Germinal center (tissue), 1 donor: ENCODE data around the gene BCL2.
"Not testable (repeated sequence)": the region's sequence is repeated elsewhere in the genome, so short reads cannot be mapped to it uniquely, and the experiment has no call there.

Experiments used
- DNase-seq: peaks from one replicate; pipeline ENCODE4 v3.0.0; 2012; ENCODE audit warnings: mixed read lengths, low spot score

Gene BCL2

DNA sequence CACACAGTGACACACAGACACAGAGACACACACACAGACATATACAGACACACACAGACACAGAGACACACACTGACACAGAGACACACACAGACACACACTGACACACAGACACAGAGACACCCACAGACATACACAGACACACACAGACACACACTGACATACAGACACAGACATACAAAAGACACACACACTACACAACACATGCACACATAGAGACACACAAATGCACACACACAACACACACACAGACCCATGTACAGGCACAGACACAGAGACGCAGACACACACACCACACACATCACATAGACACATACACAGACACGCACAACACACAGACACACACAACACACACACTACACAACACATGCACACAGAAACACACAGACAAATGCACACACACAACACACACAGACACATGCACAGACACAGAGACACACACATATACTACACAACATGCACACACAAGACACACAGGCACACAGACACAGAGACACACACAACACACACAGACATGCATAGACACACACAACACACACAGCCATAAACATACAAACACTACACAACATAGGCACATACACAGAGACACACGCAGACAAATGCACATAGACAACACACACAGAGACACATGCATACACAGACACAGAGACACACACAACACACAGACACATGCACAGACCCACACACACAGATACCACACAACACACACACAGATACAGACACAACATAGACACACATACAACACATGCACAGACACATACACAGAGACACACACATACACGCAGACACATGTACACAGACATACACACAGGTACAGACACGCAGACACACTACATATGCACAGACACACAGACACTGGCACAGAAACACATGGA, 120.5 kb downstream of the BCL2 start:
- no peak for DNase-seq

DNA sequence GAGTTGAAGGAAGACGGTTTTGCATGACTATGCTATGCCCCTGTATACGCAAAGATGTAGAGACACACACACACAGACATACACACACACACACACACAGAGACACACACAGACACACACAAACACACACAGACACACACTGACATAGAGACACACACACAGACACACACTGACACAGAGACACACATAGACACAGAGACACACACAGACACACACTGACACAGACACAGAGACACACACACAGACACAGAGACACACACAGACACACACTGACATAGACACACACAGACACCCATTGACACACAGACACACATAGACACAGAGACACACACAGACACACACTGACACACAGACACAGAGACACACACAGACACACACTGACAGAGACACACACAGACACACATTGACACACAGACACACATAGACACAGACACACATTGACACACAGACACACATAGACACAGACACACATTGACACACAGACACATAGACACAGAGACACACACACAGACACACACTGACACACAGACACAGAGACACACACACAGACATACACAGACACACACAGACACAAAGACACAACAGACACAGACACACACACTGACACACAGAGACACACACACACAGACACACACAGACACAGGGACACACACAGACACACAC, 121.3 kb downstream of the BCL2 start:
- no peak for DNase-seq

DNA sequence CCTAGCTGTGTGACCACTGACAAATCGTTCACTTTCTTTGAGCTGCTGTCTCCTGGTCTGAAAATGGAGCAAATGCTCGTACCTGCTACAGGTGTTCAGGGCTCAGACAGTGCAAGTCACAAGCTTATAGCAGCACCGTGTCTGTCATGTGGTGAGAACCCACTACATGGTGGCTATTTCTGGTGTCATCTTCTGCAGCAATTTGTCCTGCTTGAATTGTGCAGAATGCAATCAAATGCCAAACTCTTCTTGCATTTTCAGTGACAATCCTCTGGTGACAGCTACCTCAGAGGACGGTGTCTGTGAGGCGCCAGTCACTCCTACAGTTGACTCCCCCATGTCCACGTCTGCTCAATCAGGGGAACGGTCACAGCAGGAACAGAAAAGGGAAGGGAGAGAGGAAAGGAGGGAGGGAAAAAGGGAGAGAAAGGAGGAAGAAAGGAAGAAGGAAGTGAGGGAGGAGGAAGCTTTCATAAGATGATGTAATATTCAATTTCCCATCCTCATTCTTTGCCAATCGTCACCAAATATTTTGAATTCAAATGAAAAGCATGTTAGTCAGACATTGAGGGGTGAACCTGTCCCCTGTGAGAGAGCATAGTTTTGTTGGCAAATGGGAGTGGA, 122.2 kb downstream of the BCL2 start:
- DNase-seq = no peak

DNA sequence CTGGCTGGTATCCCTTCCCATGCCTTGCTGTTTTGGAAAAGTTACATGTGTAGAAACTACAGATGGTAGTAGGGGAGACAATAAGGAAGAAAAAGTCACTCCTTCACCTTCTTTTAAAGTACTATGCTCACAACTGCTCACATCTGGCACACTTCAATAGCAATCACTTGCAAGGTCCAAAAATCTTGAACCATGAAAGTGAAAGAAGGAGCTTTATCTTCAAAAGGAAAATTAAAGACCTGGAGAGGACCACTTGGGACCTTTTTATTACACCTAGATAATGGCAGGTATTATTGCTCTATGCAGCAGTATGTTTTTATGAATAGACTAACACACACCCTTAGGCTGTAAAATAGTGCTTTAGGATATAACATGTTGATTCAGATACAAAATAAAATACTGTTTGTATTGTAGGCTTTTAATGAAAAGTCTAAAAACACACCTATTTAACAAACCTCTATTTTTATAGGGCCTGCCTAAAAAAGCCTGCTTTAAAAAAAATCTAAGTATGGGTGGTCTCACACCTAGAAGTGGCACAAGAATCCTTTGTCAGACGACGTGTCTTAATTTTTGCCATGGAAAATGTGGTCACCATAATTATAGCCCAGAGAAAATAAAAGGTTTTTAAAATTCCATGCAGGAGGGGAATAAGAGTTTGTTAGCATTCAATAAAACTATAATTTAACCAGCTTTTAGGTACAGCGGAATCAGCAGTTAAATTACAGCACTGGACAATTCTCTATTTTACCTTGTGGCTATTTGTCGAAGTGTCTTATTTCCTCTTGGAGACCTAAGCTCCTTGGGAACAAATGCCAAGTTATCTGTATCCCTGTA, 124.0 kb downstream of the BCL2 start:
- no peak for DNase-seq

DNA sequence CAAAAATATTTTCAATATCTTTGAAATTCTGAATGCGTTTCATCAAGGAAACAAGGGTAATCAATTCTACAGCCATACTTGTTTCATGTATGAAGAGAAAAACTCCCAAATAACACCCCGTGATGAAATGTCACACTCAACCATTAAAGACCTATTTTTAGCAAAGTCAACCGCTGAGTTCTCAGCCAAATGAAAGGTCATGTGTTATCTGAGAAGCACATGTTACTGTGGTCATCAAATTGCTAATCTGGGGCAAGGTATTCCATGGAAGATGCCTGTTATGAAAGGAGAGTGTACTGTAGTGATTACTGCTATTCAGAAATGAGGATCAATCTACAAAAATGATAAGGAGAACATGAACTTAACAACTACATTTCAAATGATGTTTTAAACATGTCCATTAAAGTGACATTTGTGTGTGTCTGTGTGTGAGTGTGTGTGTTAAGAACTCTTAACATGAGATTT, 126.7 kb downstream of the BCL2 start:
- DNase-seq = no peak

DNA sequence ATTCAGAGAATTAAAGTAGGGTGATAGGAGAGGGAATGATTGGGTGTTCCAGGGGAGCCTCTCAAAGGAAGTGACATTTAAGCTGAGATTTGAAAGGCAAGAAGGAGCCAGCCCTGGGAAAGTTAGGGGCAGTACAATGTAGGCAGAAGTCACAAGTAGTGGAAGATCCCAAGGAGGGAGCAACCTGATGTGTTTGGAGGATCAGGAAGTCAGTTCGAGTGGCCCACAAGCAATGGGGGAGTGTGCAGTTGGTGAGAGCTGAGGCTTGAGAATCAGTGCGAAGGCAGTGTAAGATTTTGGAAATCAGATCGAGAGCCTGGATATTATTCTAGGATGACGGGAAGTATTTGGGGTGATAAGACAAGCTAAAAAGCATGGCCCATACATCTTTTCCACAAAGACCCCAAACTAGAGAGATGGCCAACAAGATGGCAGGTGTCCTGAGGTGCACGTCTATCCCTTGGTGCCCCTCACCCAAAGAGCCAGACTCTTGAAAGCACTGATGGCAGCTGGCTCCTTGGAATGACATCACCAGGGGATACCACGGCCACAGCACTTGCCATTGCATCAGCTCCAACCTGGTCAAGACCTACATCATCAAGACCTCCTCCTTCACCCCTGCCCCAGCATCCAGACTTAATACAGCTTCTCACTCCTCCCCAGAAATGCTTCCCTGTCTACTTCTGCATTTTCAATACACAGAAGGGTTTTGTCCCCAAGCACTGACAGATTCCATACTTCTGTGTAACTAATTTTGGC, 127.3 kb downstream of the BCL2 start:
- DNase-seq = no peak

DNA sequence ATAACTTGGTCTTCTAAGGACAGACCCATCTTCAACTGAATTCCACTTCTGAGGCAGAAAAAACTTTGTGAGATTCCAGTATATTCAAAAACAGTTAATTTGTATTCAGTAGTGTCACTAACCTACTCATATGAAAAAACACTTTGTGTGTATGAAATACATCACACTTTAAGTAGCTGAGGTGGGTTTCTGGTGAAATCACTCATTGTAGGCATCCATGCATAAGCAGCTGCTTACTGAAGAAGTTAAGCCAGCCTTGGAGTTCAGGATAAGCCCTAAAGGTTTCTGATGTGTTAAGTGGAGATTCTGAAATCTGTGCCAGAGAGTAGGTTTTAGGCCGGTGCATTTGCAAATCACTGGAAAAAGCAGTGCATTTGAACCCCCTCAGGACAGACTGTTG, 128.2 kb downstream of the BCL2 start:
- no peak for DNase-seq

DNA sequence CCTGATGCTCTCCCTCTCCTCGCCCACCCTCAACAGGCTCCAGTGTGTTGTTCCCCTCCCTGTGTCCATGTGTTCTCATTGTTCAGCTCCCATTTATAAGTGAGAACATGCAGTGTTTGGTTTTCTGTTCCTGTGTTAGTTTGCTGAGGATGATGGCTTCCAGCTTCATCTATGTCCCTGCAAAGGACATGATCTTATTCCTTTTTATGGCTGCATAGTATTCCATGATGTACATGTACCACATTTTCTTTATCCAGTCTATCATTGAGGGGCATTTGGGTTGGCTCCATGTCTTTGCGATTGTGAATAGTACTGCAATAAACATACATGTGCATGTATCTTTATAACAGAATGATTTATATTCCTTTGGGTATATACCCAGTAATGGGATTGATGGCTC, 128.7 kb downstream of the BCL2 start:
- DNase-seq = not testable (repeated sequence)

DNA sequence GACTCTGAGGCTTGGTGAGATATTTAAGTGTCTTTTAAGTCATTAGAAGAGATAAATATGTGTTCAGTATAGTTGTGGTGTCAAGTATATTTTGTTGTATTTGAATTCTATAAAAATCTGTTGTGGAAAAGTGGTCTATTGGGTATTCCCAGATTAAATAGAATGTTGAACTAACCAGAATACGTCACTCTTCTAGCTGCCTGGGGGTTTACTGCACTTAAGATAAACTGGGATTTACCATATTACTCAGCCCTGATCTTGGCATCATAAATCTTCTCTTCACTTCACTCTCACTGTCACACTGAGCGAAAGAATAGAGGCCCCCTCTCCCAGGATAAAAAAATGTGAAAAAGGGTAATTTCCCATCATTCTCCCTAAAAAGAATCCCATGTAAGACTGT, 129.8 kb downstream of the BCL2 start:
- DNase-seq = no peak

DNA sequence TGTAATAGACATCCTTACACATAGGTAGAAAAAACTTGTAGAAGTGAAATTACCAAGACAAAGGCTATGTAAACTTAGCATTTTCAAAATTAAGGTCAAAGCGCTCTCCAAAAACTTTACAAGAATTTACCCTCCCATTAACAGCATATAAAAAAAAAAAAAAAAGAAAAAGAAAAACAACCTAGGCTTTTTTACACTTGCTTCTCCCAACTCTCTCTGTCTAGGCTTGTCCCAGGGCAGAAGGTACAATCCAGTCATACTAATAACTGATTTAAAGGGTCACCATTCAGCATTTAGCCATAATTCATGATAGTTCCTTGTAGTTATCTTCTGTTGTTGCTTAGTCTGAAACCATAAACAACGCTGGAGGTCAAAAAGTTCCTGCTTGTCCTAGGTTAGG, 130.5 kb downstream of the BCL2 start:
- DNase-seq = no peak

DNA sequence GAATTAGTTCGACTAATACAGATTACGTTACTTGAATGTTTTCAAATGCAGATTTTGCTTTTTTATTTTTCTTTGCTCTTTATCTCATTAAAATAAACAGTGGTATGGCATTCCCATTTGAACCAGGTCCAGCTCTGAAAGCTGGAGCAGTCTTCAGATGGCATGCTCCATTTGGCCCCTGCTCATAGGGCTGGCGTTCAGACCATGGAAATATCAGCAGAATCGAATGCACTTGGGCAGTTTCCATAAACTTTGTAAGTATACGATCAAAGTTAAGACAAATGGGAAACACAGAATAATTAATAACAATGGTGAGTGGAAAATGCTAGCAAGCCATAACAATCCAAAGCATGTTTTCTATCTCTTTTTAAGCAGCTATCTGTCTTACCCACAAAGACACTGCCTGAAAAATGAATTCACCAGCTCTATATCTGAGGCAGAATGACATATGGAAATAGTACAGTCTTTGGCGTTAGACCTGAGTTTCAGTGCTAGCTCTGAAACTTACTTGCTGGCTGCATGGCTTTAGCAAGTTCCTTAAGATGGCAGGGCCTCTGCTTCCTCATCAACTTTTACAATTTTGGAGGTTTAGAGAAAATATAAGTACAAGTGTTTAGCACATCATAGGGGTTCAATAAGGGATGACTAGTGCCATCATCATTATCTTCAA, 131.6 kb downstream of the BCL2 start:
- DNase-seq = no peak

DNA sequence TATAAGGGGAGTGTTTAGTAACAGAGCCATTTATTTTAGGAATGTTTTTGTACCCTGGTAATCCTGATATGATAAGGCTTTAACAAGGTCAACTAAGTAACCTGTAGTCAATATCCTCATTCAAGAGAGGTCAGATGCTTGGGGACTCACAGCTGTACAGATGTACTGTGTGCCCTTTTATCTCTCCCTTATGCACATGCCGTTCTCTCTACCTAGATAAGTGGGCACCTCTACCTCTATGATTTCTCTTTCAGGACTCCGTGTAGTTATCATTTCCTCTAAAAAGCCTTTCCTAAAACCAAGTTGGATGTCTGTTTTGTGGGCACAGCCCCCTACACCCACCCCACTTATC, 132.4 kb downstream of the BCL2 start:
- no peak for DNase-seq

DNA sequence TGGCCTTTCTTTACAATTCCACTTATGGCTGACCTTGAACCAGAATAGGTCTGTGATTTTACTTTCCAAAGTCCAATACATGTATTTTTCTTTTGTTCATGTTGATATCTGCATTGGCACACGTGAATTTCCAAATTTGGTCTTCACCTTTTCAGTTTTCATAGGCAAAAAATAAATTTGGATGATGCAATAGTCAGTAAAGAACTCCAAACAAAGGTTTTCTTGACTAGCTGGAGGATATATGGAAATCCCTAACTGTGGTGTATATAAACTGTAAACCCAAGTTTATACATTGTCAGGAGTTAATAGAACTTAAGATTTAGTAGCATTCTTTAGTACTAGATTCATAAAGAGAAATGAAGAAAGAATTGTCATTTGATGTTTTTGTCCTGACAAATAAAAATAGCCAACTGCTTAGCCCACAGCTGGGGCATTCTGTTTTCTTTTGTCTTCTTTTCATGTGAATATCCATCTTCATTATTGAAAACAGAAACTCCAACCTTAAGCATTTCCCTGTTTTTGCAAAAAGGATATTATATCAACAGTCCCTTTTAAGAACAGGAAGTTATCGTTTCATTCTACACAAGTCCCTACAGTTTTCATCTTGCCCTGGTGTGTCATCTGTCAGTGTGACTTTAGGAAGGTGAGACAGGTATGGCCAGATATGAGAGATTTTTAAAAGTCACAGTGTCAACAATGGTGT, 132.9 kb downstream of the BCL2 start:
- no peak for DNase-seq

DNA sequence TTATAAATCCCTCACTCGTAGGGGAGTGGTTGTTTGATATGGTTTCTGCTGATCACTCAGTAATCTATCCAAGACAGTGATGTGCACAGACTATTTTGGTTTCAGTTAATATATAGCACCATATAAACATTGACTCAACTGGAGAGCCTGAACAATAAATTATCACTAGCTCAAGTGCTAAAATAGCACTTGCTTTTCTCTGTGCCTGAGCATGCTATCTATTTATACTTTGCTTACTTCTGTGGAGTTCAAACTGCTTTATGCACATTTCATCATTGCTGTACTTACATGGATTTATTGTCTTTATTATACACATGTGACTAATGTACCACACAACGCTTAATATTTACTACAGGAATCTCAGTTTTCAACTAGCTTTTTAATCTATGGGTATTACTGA, 133.6 kb downstream of the BCL2 start:
- DNase-seq = no peak

DNA sequence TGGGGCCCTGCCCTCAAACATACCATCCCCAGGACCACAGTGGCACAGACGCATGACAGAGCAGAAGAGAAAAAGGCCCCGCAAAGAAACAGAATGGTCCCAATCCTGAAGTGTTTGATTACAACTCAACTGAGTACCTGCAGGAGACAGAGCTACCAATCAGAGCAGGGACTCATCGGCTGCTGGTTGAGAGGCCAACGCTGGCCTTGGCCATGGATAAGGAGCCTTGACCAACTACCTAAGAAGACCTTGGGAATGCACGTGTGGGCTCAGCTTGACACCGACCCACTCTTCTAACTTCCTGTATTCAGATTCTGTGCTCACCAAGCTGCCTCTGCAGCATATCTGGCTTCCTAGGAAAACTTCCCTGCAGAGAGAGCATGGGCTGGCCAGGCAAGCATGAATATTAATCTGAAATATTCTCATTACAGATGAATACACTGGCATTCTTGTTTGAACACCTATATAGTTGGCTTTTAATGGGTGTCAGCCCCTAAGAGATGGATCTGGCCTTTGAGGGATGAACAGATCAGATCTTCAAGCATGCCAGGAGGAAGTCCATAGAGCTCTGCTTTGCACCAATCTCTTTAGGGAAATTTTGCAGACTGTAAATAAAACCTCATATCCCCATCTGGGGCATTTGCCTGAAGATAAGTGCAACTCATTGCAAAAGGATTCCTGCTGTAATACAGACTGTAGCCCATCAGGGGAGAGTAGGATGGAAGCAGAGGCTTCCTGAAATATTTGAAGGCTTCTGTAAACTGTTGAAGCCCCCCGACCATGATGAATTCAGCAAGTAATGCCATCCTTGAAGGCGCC, 135.4 kb downstream of the BCL2 start:
- DNase-seq = no peak

DNA sequence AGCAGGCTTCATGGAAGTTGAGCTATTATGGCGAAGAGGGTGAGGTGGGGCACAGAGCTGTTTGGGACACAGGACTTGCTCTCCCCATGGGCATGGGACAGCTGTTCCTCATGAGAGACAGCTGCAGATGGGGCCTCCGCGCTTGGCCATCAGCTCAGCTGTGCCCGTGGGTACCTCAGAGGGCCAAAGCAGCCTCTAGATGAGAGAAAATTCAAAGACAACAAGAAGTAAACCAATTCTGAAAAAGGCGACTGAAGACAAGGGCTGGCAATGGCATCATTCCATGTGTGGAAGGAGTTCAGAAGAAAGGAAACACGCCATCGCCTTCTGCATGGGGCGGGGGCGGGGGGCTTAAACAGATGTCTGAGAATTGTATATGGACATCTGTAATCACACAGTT, 136.2 kb downstream of the BCL2 start:
- no peak for DNase-seq

DNA sequence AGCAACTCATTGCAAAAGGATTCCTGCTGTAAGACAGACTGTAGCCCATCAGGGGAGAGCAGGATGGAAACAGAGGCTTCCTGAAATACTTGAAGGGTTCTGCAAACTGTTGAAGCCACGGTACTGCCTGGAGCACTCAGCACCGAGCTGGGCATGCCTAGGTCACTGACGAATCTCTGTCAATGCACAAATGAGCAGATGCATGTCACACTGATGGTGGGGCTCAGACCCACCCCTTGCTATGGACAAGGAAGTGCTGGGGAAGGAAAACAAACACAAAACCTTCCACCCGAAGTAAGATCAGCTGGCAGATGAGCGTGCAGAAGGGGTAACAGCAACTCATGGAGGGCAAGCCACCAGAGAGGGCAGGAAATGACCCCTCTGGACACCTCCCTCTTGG, 136.7 kb downstream of the BCL2 start:
- no peak for DNase-seq

DNA sequence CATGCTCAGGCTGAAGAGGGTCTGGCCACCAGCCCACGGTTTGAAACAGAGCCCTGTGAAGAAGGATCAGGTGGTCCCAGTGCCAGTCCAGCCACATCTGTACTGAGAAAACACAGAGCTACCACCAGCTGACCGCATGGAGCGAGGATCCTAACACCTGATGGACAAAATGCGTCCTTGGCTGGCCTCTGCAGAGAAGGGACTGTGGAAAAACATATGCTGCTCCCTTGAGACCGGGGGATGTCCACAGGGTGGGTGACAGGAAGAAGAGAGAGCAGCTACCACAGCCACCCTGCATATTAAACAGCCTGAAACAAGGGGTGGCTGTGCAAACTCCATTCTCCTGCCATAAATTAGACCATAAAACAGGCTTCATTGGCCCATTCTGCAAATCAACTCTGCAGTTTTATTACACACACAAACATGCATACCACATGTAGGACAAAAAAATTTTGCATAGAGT, 137.2 kb downstream of the BCL2 start:
- no peak for DNase-seq

DNA sequence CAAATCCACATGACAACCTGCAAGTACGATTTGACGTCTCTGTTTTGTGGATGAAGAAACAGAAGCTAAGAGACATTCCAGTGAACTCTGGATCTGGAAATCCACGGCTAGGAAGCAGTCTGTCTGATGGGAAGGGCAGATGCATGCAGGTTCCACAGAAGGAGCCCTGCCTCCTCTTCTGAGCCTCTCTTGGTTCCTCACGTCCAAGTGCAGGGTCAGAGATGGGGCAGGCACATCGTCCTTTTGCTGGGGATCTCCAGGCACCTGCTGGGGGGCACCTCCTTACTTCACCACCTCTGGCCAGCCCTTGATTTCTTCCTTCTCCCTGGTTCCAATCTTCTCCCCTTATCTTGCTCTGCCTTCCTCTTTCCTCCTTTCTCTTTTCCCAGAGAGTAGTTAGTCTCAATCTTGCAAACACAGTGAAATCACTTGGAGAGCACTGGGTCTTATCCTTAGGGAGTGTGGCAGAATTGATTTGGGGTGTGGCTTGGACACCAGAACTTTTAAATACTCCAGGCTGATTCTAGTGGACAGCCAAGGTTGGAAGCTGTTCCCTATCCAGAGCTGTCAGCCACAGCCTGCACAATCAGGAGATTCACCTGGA, 137.8 kb downstream of the BCL2 start:
- no peak for DNase-seq
